Measurements from ENCODE around the gene ZDHHC17.

Gene ZDHHC17

GRCh38 chr12:76755829-76756379 lies 8.0 kb upstream of the ZDHHC17 start:
- H3K27ac ChIP-seq (ENCODE audit: low read length): no peak overlapping the region
- no peaks in the 10 kb centered on the region for H4K20me1 ChIP-seq (ENCODE audit: insufficient read depth, low read length)
- no peak overlapping the region for H2AFZ ChIP-seq (ENCODE audit: low read length)
- no peak overlapping the region for H3K9ac ChIP-seq (ENCODE audit: low read length)
- H3K79me2 ChIP-seq (ENCODE audit: low read length): no peaks in the 10 kb centered on the region
- no peaks in the 10 kb centered on the region for H3K4me1 ChIP-seq (ENCODE audit: low read length)
- no peak overlapping the region for H3K4me3 ChIP-seq (ENCODE audit: low read length)
- no peaks in the 10 kb centered on the region for H3K9me2 ChIP-seq (replicated peaks; ENCODE audit: insufficient read depth, low read length)
- H3K9me3 ChIP-seq (replicated peaks; ENCODE audit: insufficient read depth, low read length): no peaks in the 10 kb centered on the region
- no peak overlapping the region for H3K4me2 ChIP-seq (ENCODE audit: low read depth, low read length)
- no peak for DNase-seq
- no peaks in the 10 kb centered on the region for H3K36me3 ChIP-seq (replicated peaks; ENCODE audit: insufficient read depth, low read length)
- H3K27me3 ChIP-seq (replicated peaks; ENCODE audit: insufficient read depth, low read length): no peaks in the 10 kb centered on the region
- TF ChIP-seq EZH2 (optimal IDR thresholded peaks at IDR 0.05; ENCODE audit: low read depth, low read length): no peak
- TF ChIP-seq, protein P1, sequence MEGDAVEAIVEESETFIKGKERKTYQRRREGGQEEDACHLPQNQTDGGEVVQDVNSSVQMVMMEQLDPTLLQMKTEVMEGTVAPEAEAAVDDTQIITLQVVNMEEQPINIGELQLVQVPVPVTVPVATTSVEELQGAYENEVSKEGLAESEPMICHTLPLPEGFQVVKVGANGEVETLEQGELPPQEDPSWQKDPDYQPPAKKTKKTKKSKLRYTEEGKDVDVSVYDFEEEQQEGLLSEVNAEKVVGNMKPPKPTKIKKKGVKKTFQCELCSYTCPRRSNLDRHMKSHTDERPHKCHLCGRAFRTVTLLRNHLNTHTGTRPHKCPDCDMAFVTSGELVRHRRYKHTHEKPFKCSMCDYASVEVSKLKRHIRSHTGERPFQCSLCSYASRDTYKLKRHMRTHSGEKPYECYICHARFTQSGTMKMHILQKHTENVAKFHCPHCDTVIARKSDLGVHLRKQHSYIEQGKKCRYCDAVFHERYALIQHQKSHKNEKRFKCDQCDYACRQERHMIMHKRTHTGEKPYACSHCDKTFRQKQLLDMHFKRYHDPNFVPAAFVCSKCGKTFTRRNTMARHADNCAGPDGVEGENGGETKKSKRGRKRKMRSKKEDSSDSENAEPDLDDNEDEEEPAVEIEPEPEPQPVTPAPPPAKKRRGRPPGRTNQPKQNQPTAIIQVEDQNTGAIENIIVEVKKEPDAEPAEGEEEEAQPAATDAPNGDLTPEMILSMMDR (IDR thresholded peaks at IDR 0.05; ENCODE audit: low read length): no peak
- no peak for TF ChIP-seq EZH2phosphoT487 (IDR thresholded peaks at IDR 0.05; ENCODE audit: low read length)
- H3F3A ChIP-seq (ENCODE audit: insufficient read depth, low read length): no peaks in the 10 kb centered on the region

DNA sequence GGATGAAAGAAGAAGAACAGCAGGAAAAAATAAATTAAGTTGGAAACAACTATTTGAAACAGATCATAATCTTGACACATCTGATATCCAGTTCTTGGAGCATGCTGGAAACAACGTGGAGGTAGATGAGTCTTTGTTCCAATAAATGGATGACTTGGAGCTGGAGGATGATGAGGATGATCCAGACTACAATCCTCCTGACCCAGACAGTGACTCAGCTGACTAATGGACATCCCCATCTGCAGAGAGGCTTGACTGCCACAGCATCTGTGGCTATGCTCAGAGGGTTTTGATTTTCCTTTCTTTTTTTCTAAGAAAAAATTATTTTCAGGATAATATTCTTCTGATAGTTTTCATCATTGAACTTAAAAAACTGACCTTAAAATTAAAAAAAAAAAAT lies 6.2 kb upstream of the ZDHHC17 start:
- Histone ChIP-seq H3F3A (ENCODE audit: insufficient read depth, low read length) (no peaks in the 10 kb centered on the region), H3K4me2 (ENCODE audit: low read depth, low read length) (no peak overlapping the region), H2AFZ (ENCODE audit: low read length) (no peak overlapping the region), H3K27me3 (replicated peaks; ENCODE audit: insufficient read depth, low read length) (no peaks in the 10 kb centered on the region), H3K9me2 (replicated peaks; ENCODE audit: insufficient read depth, low read length) (no peaks in the 10 kb centered on the region), H3K4me3 (ENCODE audit: low read length) (no peak overlapping the region), H3K9ac (ENCODE audit: low read length) (no peak overlapping the region), H3K27ac (ENCODE audit: low read length) (no peak overlapping the region), H3K9me3 (replicated peaks; ENCODE audit: insufficient read depth, low read length) (no peaks in the 10 kb centered on the region), H3K4me1 (ENCODE audit: low read length) (no peaks in the 10 kb centered on the region), H3K36me3 (replicated peaks; ENCODE audit: insufficient read depth, low read length) (no peaks in the 10 kb centered on the region), H3K79me2 (ENCODE audit: low read length) (no peaks in the 10 kb centered on the region), H4K20me1 (ENCODE audit: insufficient read depth, low read length) (no peaks in the 10 kb centered on the region)
- TF ChIP-seq, protein P1 (IDR thresholded peaks at IDR 0.05; ENCODE audit: low read length): no peak
- TF ChIP-seq EZH2phosphoT487 (IDR thresholded peaks at IDR 0.05; ENCODE audit: low read length) (no peak), EZH2 (optimal IDR thresholded peaks at IDR 0.05; ENCODE audit: low read depth, low read length) (no peak)
- DNase-seq: no peak

GRCh38 chr12:76762601-76762980 lies 1.3 kb upstream of the ZDHHC17 start:
- Histone ChIP-seq H3K9ac (ENCODE audit: low read length) (no peak overlapping the region), H3K4me1 (ENCODE audit: low read length) (peaks cover 8% of the 10 kb centered on the region), H3K27me3 (replicated peaks; ENCODE audit: insufficient read depth, low read length) (no peaks in the 10 kb centered on the region), H3K79me2 (ENCODE audit: low read length) (peaks cover 31% of the 10 kb centered on the region), H3K27ac (ENCODE audit: low read length) (no peak overlapping the region), H3F3A (ENCODE audit: insufficient read depth, low read length) (peaks cover 16% of the 10 kb centered on the region; the same call in 1 of the 2 replicates), H2AFZ (ENCODE audit: low read length) (no peak overlapping the region), H3K9me3 (replicated peaks; ENCODE audit: insufficient read depth, low read length) (no peaks in the 10 kb centered on the region), H4K20me1 (ENCODE audit: insufficient read depth, low read length) (no peaks in the 10 kb centered on the region), H3K36me3 (replicated peaks; ENCODE audit: insufficient read depth, low read length) (no peaks in the 10 kb centered on the region), H3K9me2 (replicated peaks; ENCODE audit: insufficient read depth, low read length) (no peaks in the 10 kb centered on the region), H3K4me2 (ENCODE audit: low read depth, low read length) (no peak overlapping the region; the same call in 1 of the 2 replicates), H3K4me3 (ENCODE audit: low read length) (no peak overlapping the region)
- TF ChIP-seq, protein P1 (IDR thresholded peaks at IDR 0.05; ENCODE audit: low read length): no peak
- no peak for TF ChIP-seq EZH2phosphoT487 (IDR thresholded peaks at IDR 0.05; ENCODE audit: low read length)
- TF ChIP-seq EZH2 (optimal IDR thresholded peaks at IDR 0.05; ENCODE audit: low read depth, low read length): no peak
- no peak for DNase-seq
